ENCODE data around the gene CEP162.

DNA sequence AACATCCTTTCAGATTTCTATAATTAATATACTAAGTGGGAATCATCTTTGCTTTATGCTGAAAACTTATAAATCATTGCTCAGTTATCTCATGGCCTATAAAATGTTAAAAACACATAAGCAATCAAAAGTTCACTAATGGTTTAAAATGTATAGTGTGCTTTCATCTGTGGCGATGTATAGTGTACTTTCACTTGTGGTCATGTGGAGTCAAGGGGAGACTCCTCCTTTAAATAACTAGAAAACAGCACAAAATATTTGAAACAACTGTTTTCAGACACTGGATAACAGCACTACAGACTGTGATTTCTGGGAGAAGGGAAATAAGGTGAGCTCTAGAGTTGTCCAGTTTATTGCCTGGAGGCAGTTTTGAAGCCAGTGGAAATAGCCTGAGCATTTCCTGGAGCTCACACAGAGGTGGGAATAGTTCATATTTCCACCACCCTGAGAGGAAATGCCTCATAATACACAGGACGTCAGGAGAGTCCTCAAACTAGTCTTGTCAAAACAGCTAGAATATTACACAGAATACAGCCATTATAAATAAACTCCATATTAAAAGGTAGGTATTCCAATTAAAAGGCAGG, 89.4 kb downstream of the CEP162 start:
- TF ChIP-seq EZH2phosphoT487 (IDR thresholded peaks at IDR 0.05; ENCODE audit: borderline replicate concordance, low read length) = no peak
- TF ChIP-seq, protein P1, sequence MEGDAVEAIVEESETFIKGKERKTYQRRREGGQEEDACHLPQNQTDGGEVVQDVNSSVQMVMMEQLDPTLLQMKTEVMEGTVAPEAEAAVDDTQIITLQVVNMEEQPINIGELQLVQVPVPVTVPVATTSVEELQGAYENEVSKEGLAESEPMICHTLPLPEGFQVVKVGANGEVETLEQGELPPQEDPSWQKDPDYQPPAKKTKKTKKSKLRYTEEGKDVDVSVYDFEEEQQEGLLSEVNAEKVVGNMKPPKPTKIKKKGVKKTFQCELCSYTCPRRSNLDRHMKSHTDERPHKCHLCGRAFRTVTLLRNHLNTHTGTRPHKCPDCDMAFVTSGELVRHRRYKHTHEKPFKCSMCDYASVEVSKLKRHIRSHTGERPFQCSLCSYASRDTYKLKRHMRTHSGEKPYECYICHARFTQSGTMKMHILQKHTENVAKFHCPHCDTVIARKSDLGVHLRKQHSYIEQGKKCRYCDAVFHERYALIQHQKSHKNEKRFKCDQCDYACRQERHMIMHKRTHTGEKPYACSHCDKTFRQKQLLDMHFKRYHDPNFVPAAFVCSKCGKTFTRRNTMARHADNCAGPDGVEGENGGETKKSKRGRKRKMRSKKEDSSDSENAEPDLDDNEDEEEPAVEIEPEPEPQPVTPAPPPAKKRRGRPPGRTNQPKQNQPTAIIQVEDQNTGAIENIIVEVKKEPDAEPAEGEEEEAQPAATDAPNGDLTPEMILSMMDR (IDR thresholded peaks at IDR 0.05; ENCODE audit: low read depth, low read length, poor library complexity, severe bottlenecking) = no peak
